Nephron (organoid): ENCODE measurements around the gene KRTAP4-12.
"Not testable (repeated sequence)": the region's sequence is repeated elsewhere in the genome, so short reads cannot be mapped to it uniquely, and the experiment has no call there.

Source experiments
- H3K27ac Mint-ChIP-seq, 3 experiments: 2 replicates each; pipeline ENCODE4 v1.8.0; 2020; ENCODE audit warnings: mixed read lengths in 3 of 3, mild to moderate bottlenecking in 2 of 3, moderate library complexity in 1 of 3
- H3K27me3 Mint-ChIP-seq: 2 replicates; pipeline ENCODE4 v1.8.0; 2021; ENCODE audit warnings: low read depth, mild to moderate bottlenecking, moderate library complexity, mixed read lengths
- H3K36me3 Mint-ChIP-seq: 2 replicates; pipeline ENCODE4 v1.8.0; 2020; ENCODE audit warnings: low read depth, mixed read lengths
- H3K4me1 Mint-ChIP-seq: 2 replicates; pipeline ENCODE4 v1.8.0; 2020; ENCODE audit warnings: mixed read lengths
- H3K4me3 Mint-ChIP-seq, 3 experiments: 2 replicates each; pipeline ENCODE4 v1.8.0; 2020; ENCODE audit warnings: mild to moderate bottlenecking in 3 of 3, mixed read lengths in 3 of 3, moderate library complexity in 2 of 3
- H3K9me3 Mint-ChIP-seq: 2 replicates; pipeline ENCODE4 v1.8.0; 2020; ENCODE audit warnings: mixed read lengths
- TF ChIP-seq, protein P1 (sequence below), 3 experiments: fragments of 200-600 bp; sonication (generic); IDR thresholded peaks; one replicate each; pipeline ENCODE4 v1.5.0; 2021; ENCODE audit warnings: antibody characterized with exemption in 3 of 3; ENCODE audit not compliant: unreplicated experiment in 3 of 3

The KRTAP4-12 gene

DNA sequence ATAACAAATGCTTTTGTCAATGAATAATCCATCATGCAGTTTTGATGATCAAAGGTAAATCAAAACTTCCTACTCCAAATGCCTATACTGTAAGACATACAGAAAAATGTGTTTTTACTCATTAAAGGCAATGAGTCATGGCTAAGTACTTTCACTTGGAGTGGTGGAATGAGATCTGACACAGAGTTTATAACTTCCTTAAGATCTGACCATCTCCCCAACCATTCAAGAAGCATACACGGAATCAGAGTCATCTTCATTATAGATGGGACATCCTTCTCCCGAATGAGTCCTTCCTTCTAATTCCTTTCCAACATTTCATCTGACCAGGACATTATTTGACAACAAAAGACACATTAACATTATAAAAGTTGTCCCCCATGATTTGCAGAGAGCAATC, 40.6 kb downstream of the KRTAP4-12 start:
- H3K27me3 Mint-ChIP-seq, H3K36me3 Mint-ChIP-seq, H3K9me3 Mint-ChIP-seq, H3K27ac Mint-ChIP-seq, H3K4me3 Mint-ChIP-seq, H3K4me1 Mint-ChIP-seq: not testable (repeated sequence)

DNA sequence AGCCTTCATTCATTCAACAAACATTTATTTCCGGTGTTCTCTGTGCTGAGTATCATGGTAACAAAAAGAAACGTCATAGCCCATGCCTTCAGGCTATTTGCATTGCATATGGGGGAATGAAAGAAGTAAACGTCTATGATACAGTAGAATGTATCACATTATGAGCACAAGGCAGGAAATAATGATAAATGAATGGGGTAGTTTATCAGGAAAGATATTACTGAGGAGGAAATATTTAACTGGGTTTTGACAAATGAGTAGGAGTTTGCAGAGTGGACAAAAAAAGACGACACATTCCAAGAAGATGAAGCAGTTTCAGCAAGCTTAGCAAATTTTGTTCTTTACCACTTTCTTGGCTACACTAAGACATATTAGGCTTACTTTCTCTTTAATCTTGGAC, 41.4 kb downstream of the KRTAP4-12 start:
- peaks cover 4% of the 10 kb centered on the region for H3K27me3 Mint-ChIP-seq
- H3K27ac Mint-ChIP-seq = peak overlapping the region in 2 of 3 experiments; percentile 49 to 66
- no peak overlapping the region for H3K4me3 Mint-ChIP-seq
- TF ChIP-seq, protein P1, sequence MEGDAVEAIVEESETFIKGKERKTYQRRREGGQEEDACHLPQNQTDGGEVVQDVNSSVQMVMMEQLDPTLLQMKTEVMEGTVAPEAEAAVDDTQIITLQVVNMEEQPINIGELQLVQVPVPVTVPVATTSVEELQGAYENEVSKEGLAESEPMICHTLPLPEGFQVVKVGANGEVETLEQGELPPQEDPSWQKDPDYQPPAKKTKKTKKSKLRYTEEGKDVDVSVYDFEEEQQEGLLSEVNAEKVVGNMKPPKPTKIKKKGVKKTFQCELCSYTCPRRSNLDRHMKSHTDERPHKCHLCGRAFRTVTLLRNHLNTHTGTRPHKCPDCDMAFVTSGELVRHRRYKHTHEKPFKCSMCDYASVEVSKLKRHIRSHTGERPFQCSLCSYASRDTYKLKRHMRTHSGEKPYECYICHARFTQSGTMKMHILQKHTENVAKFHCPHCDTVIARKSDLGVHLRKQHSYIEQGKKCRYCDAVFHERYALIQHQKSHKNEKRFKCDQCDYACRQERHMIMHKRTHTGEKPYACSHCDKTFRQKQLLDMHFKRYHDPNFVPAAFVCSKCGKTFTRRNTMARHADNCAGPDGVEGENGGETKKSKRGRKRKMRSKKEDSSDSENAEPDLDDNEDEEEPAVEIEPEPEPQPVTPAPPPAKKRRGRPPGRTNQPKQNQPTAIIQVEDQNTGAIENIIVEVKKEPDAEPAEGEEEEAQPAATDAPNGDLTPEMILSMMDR (IDR thresholded peaks at IDR 0.05; ENCODE audit: unreplicated experiment in 3 of 3) = no peak
- no peaks in the 10 kb centered on the region for H3K36me3 Mint-ChIP-seq
- peaks cover 6% of the 10 kb centered on the region for H3K4me1 Mint-ChIP-seq
- H3K9me3 Mint-ChIP-seq = peaks cover 4% of the 10 kb centered on the region

DNA sequence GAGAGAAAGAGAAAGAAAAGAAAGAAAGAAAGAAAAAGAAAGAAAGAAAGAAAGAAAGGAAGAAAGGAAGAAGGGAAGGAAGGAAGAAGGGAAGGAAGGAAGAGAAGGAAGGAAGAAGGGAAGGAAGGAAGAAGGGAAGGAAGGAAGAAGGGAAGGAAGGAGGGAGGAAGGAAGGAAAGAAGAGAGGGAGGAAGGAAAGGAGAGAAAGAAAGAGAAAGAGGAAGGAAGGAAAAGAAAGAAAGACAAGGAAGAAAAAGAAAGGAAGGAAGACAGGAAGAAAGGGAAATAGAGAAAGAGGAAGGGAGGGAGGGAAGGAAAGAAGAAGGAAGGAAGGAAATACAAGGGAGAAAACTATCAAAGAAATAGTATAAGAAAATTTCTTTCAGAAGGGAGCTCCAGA, 47.2 kb downstream of the KRTAP4-12 start:
- H3K27ac Mint-ChIP-seq = no peak overlapping the region
- TF ChIP-seq, protein P1 (IDR thresholded peaks at IDR 0.05; ENCODE audit: unreplicated experiment in 3 of 3) = no peak
- no peaks in the 10 kb centered on the region for H3K4me1 Mint-ChIP-seq
- H3K9me3 Mint-ChIP-seq = peaks cover 6% of the 10 kb centered on the region
- H3K36me3 Mint-ChIP-seq = no peaks in the 10 kb centered on the region
- peaks cover 8% of the 10 kb centered on the region for H3K27me3 Mint-ChIP-seq
- no peak overlapping the region for H3K4me3 Mint-ChIP-seq

DNA sequence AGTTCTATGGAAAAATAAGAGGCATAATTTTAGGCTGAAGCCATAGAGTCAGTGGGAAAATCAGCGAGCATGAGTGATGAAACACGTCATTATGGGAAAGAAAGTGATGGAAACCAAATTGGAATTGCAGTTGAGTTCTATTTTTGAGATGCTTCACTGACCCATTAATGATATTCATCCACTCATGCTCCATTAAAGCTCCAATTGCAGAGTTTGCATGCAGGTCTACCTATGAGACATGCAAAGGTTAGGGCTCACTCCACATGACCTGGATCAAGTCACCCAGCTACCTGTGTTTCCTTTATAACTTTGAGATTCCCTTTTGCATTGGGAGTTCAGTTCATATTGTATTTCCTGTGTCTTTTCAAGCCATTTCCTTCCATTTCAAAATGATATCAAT, 50.3 kb downstream of the KRTAP4-12 start:
- no peaks in the 10 kb centered on the region for H3K36me3 Mint-ChIP-seq
- peaks cover 6% of the 10 kb centered on the region for H3K9me3 Mint-ChIP-seq
- H3K4me1 Mint-ChIP-seq = no peaks in the 10 kb centered on the region
- TF ChIP-seq, protein P1 (IDR thresholded peaks at IDR 0.05; ENCODE audit: unreplicated experiment in 3 of 3) = no peak
- no peak overlapping the region for H3K27ac Mint-ChIP-seq
- H3K4me3 Mint-ChIP-seq = no peak overlapping the region
- peaks cover 8% of the 10 kb centered on the region for H3K27me3 Mint-ChIP-seq
